ENCODE results near the gene PLEKHH2.

GRCh38 chr2:43800894-43801293, 163.8 kb downstream of the PLEKHH2 start:
- TF ChIP-seq POLR2AphosphoS5 (IDR thresholded peaks at IDR 0.05; ENCODE audit: low read depth, low read length): no peak
- TF ChIP-seq FOXP2 (optimal IDR thresholded peaks at IDR 0.05; ENCODE audit: borderline replicate concordance, extremely low read depth, extremely low read length, insufficient read depth): no peak
- TF ChIP-seq TAF1 (IDR thresholded peaks at IDR 0.05; ENCODE audit: borderline replicate concordance, insufficient read depth, low read length): no peak
- no peak for TF ChIP-seq REST (IDR thresholded peaks at IDR 0.05; ENCODE audit: insufficient read depth in 1 of 2, low read depth in 2 of 2, low read length in 2 of 2)
- TF ChIP-seq SIN3A (IDR thresholded peaks at IDR 0.05; ENCODE audit: borderline replicate concordance, insufficient read depth, low read length): no peak

Measured in PFSK-1 (cell line).